Fibroblast of upper back skin (primary cell): ENCODE measurements around the gene PER2.
"Not testable (repeated sequence)": the region's sequence is repeated elsewhere in the genome, so short reads cannot be mapped to it uniquely, and the experiment has no call there.

ENCODE experiments used
- DNase-seq: peaks from one replicate; pipeline ENCODE4 v3.0.0-alpha.2; 2013

The PER2 gene

GRCh38 chr2:238286987-238287736 lies 1.2 kb downstream of the PER2 start:
- DNase-seq = no peak

- DNase-seq = peak; percentile 55
Measured at GRCh38 chr2:238286551-238286950, 1.9 kb downstream of the PER2 start.

- DNase-seq = no peak
Measured at GRCh38 chr2:238286095-238286494, 2.3 kb downstream of the PER2 start.

- peak; percentile 74 for DNase-seq
Measured at GRCh38 chr2:238285653-238286082, 2.7 kb downstream of the PER2 start.

GRCh38 chr2:238284802-238285515 lies 3.5 kb downstream of the PER2 start:
- DNase-seq = no peak

- DNase-seq = no peak
Measured at GRCh38 chr2:238282861-238283738, 5.3 kb downstream of the PER2 start.

GRCh38 chr2:238281826-238282480 lies 6.5 kb downstream of the PER2 start:
- DNase-seq = no peak

GRCh38 chr2:238280083-238280825 lies 8.2 kb downstream of the PER2 start:
- no peak for DNase-seq

- no peak for DNase-seq
Measured at GRCh38 chr2:238279324-238279682, 9.1 kb downstream of the PER2 start.

- DNase-seq = no peak
Measured at GRCh38 chr2:238278626-238279323, 9.6 kb downstream of the PER2 start.

GRCh38 chr2:238277695-238278094 lies 10.7 kb downstream of the PER2 start:
- DNase-seq = no peak

GRCh38 chr2:238274152-238274865 lies 14.1 kb downstream of the PER2 start:
- DNase-seq = no peak

GRCh38 chr2:238273433-238273832 lies 15.0 kb downstream of the PER2 start:
- DNase-seq = not testable (repeated sequence)

GRCh38 chr2:238272156-238272555 lies 16.3 kb downstream of the PER2 start:
- DNase-seq = no peak

GRCh38 chr2:238271686-238272085 lies 16.7 kb downstream of the PER2 start:
- DNase-seq = not testable (repeated sequence)

GRCh38 chr2:238271061-238271554 lies 17.3 kb downstream of the PER2 start:
- no peak for DNase-seq

- no peak for DNase-seq
Measured at GRCh38 chr2:238270606-238271005, 17.8 kb downstream of the PER2 start.

GRCh38 chr2:238269741-238270140 lies 18.7 kb downstream of the PER2 start:
- no peak for DNase-seq

GRCh38 chr2:238267884-238268680 lies 20.3 kb downstream of the PER2 start:
- DNase-seq = no peak

- DNase-seq = no peak
Measured at GRCh38 chr2:238267341-238267710, 21.1 kb downstream of the PER2 start.
